Fibroblast of gingiva (primary cell): Measurements from ENCODE around the gene MTA2.
A peak's percentile ranks its signal among the peaks of the same experiment; 100 is the strongest.
"Not testable (repeated sequence)": the region's sequence is repeated elsewhere in the genome, so short reads cannot be mapped to it uniquely, and the experiment has no call there.

Experiments
- DNase-seq: peaks from one replicate; pipeline ENCODE4 v3.0.0-alpha.2; 2011; ENCODE audit warnings: low read depth

The MTA2 gene

DNA sequence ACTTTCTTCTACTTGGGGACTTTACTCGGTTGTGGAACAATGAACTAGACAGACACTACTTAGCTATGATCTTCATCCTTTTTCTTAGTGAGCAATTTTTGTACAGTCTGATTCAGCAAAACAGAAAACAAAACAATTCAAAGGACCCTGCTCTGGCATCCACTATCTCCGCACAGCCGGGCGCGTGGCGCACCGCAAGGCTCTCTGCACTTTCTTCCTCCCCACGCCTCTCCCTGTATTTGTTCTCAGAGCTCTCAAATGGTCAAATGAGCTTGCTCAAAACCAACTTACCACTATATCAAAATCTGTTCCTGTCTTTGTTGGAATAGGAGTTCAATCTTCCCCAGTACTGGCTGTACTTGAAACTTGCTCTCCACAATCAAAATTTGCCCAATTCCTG, 35.4 kb downstream of the MTA2 start:
- no peak for DNase-seq

DNA sequence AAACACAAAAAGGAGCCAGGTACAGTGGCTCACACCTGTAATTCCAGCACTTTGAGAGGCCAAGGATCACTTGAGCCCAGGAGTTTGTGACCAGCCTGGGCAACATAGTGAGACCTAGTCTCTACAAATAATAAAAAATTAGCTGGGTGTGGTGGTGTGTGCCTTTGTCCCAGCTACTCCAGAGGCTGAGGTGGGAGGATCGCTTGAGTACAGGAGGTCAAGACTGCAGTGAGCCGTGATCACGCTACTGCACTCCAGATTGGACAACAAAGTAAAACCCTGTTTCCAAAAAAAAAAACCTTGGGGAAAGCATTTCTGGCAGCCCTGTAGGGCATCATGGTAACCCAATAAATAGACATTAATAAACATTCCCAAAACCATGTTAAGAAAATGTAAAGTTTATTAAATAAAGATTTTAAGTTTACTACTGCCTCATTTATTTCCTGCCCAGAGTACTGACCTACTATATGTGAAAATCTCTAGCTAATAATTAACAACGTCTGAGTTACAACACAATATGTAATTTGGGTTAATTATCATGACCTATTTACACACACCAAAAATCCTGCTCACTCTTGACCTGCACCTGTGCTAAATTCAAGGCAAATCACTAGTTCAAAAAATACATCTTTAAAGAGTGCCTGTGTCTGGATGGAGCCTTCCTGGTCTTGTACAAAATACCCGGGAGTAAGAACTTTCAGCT, 36.4 kb downstream of the MTA2 start:
- no peak for DNase-seq

DNA sequence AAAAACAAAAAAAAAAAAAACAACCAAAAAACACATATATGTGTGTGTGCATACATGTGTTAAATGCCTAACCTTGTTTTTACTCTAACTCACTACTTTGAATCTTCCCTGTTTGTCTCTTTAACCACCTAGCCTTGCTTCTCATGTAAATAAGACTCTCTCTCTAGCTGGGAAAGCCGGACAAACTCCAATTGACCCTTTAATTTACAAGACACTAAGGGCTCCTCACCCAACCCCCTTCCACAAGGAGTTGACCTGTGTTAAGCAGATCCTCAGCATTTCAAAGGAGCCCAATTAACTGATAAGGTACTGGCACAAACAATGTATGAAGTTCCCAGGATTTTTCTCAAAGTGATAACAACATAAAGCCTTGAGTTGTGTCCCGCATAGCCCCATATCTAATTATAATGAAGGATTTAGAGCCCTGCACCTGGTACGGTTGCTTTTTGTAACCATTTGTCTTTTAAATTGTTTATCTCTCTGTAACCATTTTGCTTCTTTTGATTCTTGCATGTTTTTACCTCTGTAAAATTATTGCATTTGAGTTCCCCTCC, 39.9 kb downstream of the MTA2 start:
- not testable (repeated sequence) for DNase-seq

DNA sequence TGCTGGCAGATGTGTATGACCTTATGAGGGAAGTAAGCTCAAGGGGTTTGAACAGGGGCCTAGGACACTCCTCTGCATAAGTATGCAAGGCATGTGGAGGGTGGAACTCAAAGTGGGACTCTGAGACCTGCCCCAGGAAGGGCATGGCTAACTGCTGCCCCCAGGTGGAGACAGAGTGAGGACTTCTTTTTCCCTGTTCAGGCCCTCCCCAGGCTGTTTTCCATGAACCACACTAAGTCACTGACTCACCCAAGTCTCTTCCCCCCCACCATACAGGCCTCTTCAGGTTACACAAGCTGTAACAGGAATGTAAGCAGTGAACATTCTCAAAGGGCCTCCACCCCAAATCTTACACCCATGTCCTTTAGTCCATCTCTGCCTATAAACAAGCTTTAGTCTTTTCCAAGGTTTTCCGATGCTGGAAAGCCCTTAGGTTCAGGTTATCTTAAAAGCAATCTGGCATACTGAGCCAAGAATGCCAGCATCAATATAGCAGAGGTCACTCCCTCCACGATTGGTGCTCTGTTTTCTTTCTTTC, 41.0 kb downstream of the MTA2 start:
- DNase-seq = peak; percentile 98

DNA sequence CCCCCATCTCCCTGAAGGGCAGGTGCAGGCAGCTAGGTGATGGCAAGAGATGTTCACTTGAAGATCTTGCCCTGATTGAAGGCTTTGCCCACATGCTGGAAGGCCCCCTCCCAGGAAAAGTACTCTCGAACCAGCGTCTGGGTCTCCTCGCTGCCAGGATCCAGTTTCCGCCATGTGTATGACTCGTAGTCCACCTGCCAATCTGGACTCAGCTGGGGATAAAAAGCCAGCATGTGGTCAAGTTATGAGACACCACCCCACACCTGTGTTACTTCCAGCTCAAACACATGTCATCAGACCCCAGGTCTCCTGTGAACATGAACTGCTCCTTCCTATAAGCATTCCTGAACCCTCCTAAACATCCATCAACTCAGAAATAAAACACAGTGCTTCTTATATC, 42.0 kb downstream of the MTA2 start:
- DNase-seq = not testable (repeated sequence)

DNA sequence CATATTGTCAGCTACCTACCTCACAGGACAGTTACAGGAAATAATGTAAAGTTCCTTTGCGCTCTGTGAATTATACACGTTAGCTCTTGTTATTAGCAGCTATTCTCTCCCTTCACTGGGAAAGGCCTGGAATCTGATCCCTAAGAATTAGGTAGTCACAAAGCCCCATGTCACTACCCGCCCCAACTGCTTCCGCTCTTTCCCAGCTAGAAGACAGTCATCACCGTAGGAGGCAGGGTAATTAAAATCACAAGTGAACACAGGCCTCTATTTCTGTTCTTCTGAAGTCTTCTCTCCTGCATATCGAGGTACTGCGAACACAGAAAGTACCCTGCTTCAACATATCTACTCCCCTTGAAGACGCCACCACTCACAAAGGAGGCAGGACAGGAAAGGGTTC, 42.5 kb downstream of the MTA2 start:
- DNase-seq = no peak

DNA sequence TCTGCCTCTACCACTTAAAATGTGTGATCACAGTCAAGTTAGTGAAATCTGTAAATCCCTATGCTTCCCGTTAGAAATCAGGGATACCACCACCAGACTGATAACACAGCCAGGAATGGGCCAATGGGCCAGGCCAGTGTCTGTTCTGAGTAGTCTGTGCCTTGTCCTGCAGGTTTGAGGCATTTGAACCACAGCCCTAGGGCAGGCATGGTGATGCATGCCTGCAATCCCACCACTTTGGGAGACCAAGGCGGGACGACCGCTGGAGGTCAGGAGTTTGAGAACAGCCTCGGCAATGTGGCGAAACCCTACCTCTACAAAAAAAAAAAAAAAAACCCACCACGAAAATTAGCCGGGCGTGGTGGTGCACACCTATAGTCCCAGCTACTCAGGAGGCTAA, 43.0 kb downstream of the MTA2 start:
- DNase-seq = no peak

DNA sequence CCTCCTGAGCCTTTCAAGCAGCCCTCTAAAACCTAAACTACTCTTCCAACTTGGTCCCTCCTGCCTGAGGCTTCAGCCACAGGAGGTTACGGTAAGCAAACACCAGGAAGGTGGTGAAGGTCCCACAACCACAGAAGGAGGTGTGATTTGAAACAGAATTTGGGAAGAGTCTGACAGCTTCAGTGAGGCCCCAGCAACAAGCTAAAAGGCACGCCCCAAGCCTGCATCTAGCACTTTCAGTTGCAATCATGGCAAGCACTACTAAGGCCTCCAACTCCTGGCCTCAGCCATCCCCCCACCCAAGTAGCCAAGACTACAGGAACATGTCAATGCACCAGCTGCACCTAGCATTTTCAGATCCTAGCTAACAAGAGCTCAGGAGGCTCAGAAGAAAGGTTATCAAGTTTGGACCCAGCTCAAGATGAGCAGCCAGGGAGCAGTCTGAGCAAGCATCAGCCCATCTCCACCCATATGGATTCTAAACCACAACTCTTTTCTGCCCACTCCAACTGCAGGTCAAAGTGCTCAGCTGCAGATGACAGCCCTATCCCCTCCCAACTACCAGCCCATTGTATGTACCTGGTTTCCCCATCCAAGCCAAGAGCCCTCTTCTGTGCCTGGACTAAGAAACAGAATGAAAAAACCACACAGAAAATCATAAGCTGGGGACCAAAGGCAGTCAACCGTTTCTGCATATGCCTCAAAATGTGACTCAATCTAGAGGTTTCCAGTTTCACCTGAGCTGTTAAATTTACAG, 44.6 kb downstream of the MTA2 start:
- DNase-seq = no peak

DNA sequence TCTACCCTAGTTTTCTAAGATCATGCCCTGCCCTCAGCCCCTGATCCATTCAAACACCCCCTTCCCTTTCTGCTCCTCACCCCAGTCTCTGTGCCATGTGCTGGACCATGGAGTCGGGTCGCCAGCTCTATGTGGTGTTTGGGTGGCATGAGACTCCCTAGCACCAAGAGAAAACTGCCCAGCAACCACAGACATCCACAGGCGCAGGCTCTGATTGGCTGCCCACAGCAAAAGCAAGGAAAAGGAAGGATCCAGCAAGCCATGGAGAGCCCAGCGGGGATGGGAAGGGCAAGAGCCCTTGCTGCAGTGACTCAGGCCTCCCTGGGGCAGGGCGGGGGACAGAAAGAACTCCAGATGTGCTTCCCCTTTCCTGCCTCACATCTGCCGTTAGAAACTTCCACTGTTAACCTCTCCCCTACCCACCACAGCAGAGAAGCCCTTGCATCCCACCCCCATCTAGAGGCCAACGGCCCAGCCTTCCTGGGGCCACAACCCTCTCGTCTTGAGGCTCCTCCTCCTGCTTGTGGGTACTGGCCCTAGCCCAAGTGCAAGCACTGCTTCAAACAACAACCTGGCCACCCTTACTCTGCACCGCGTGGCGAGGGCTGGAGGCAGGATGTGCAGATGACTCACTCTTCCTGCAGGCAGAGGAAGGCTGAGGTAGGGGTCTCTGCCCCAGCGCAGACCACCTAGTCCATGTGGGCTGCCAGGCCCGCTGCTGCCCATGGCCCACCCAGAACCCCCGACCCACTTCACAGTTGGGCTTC, 45.4 kb downstream of the MTA2 start:
- DNase-seq = peak; percentile 98

DNA sequence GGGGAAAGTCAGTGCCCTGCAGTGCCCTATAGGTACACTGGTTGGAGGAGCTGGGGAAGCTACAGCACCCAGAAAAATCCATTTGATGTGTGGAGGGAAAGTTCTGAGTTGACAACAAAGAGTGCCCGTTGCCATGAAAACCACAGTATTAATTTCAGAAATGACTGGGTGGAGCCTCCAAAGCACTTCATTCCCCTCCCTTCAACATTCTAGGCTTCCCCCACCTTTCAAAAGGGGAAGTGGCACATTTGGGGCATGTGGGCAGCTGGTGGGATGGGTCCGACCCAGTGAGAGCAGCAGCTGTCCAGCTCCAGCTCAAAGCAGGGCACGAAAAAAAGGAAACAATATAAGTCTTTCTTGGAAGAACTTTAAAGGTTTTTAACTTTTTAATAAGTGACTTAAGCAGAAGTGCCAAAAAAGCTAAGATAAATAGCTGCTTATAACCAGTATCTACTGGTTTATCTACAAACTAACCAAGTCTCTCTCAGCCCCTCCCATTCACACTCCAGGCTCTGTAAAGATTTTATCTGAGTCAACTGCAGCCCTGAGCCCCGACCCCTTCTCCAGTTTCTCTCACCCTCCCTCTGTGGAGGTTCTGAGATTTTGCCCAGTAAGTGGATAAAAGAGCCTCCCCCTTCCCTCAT, 46.1 kb downstream of the MTA2 start:
- DNase-seq = peak; percentile 68

DNA sequence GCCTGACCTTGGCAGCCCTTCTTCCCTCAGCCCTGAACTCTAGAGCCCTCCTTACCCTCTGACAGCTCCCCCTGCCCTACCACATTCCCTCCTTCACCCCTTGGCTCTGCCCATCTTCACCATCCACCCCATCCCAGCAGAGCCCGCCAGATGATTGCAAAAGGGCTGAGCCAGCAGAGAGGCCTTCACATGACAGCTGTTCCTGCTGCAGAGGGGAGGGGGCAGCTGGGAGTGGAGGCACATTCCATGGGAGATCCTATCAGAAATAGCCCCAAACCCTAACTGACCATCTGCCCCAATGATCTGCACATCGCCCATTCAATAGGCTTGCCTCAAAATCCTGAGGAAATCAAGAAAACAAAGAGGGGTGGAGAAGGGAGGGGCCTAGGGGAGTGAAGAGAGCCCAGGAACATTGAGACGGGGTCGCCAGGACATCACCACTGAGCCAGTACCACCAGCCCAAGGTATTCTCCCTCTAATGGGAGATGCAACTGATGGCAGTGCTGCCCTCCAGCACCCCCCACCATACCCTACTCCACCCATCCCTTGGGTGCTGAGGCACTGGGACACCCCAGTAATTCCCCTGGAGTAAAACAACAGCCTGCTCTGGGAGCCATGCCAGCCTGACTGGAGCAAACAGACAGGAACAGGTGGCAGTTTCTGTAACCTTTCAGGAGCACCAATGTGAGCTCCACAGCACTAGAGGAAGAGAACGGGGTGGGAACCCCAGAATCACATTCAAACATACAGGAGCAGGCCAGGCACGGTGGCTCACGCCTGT, 47.1 kb downstream of the MTA2 start:
- DNase-seq = peak; percentile 52

DNA sequence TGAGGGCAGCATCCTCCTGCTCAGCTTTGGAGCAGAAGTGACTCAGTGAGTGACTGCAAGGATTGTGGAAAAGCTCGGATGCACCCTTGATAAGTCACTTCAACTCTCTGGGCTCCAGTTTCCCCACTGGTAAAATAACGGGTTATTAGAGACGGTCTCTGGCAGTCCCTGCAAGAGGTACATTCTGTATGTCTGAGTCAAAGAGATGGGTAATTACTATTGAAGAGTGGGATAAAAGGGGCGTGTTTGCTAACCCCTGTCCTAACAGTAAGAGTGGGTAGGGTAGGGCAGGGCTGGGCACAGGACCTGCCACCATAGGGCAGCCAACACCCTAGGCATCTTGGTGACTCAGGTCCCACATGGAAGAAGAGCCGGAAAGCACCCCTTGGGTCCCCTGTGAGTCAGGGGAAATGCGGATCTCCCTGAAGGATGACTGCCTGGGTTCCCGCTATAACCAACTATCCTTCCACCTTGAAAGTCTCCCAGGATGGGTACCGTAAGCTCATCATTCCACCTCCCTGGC, 47.8 kb downstream of the MTA2 start:
- DNase-seq = no peak

DNA sequence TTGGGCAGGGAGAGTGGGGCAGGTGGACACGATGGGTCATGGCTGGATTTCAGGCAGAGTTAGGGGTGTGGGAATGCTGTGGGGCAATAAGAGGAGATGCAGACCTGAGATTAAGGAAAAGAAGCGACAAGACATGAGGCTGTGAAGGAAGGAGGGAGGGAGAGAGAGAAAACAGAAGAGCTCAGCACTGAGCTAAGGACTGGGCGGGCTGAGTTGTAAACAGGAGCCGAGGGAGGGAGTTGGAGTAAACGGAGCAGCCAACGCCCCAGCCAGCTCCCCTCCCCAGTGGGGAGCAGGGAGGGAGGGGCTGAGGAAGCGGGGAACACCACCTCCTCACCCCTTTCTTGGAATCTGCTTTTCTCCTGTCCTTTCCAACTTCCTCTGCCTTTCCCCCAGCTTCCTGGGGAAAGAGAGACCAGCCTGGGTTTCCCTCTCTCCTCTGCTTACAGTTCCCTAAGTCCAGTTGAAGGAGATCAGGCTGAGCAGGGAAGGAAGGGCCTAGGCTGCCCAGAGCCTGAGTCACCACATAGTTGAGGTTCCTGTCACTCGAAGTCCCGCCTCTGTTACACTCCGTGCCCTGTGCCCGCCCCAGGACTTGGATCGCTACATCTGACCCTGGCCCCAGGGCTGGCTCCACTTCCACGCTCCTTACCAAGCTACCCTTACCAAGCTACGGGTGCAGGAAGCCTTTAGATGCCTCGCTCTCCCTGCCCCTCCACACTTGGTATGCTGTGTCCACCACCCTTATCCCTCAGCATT, 48.4 kb downstream of the MTA2 start:
- peak; percentile 96 for DNase-seq

DNA sequence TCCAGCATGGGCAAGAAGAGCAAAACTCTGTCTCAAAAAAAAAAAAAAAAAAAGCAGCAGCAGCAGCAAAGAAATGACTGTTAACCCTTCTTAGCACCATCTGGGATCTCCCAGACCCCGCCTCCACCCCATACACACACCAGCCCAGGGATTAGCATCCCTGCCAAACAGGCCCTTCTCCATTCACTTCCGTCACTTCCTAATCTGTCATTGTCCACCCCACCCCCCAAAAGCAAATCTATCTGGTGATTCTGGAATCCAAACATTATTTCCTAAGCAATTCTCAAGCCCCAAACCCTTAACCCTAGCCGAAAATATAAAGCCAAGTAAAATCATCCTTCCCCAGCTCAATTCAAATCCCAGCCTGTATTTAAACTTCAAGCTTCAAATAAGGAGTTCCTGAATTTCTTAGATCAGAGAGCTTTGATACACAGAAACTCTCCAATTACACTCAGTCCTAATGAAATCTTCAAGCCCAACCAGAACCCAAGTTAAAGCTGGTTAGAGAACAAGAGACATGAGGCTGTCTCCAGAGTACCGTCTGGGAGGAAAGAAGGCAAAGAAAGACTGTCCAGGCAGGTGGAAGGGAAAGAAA, 49.1 kb downstream of the MTA2 start:
- peak; percentile 40 for DNase-seq

DNA sequence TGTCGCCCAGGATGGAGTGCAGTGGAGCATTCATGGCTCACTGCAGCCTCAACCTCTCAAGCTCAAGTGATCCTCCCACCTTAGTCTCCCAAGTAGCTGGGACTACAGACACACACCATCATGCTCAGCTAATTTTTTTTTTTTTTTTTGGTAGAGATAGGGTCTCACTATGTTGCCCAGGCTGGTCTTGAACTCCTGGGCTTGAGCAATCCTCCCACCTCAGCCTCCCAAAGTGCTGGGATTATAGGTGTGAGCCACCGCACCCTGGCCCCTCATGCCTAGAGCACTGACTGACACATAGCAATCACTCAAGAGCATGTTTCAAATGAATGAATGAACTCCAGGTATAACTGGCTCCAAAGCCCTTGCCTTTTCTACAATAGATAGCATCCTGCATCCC, 51.2 kb downstream of the MTA2 start:
- DNase-seq = not testable (repeated sequence)

DNA sequence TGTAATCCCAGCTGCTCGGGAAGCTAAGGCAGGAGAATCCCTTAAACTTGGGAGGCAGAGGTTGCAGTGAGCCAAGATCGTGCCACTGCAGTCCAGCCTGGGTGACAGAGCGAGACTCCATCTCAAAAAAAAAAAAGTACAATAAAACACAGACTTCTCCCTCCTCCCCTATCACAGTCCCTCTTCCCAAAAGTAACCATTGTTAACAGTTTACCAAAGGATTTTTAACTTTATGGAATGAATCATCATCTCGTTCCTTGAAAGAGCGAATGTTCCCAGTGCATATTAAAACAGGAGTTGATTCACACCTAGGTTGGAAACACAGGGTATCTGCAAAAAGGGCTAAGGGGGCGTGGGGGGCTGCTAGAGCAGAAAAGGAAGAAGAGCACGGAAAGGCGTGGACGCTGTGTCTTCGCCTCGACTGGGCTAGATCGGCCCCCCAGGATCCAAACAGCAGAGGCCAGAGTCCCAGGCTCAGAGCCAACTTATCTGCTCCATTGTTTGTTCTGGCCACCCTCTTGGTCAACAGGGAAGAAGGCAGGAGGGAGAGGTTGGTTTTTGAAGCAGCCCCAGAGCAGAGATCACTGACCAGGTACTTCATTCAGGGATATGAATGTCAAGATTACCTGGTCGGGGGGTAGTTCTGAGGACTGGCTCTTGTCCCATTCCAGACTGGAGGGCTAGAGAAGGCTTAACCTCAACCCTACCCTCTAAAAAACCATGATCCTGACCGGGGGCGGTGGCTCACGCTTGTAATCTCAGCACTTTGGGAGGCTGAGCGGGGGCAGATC, 52.9 kb downstream of the MTA2 start:
- no peak for DNase-seq

DNA sequence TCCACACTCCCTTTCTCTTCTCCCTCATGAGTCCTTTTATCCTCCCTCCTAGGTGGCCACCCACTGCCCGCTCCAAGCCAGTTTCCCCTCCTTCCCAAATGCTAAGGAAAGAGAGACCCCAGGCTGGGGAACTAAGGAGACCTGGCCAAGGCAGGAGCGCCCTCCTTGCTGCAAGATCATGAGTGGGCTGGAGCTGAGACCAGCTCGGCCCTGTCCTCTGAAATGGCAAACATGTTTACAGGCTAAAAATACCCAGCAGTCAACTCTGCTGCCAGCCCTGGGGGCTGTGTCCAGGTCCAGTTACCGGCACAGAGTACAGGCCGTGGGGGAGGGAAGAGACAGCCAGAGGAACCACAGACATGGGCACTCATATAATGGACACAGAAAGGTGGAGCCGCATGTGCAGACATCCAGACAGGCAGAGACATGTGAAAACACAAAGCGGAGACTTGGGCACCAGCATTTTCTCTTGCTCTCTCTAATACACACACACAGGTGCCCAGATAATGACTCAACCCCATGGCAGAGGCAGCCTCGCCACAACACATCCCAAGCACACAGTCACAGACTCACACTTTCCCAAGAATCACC, 53.9 kb downstream of the MTA2 start:
- DNase-seq = no peak

DNA sequence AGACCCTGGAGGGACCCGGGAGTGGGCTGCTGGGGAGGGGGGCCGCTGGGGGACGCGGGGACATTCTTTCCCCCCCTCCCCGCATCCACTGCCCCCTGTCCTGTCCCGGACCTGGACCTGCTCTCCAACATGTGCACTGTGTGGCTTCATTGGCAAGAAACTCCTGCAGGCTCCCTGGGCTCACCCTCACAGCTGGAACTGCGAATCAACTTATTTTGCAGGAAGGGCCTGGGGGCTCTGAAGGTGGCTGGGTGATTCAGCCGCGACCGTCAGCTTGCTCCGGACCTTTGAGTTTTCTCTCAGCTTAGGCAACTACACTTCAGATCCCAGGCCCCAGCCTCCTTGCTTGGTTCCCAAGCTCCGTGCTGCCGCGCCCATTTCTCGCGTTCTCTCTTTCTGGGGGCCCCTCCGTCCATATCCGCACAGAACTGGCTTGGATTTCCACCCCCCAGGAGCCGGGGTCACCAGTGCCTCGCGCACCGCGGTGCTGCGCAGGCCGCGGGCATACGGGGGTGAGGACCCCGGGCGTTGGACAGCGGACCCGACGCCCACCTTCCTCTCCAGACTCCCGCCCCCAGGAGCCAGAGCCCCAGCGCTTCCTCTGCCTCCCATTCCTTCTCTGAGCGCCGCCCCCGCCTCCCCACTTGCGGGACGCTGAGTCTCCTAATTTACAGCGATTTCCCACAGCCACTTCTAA, 54.6 kb downstream of the MTA2 start:
- peak; percentile 51 for DNase-seq
